HG03103 (cell line): ENCODE results near the gene SUCLA2.

Experiments used
- ATAC-seq: cut with Tn5 transposase; IDR thresholded peaks from one replicate; pipeline ENCODE4 v1.9.1; 2021; ENCODE audit warnings: low read depth; ENCODE audit not compliant: unreplicated experiment

SUCLA2 gene

GRCh38 chr13:47904891-47905290 lies 96.2 kb downstream of the SUCLA2 start:
- ATAC-seq = no peak

- no peak for ATAC-seq
These were observed 96.8 kb downstream of the SUCLA2 start for GRCh38 chr13:47904241-47904640.

- no peak for ATAC-seq
These were observed 97.2 kb downstream of the SUCLA2 start for GRCh38 chr13:47903836-47904235.

GRCh38 chr13:47901441-47901840 lies 99.6 kb downstream of the SUCLA2 start:
- ATAC-seq = no peak

GRCh38 chr13:47898080-47898479 lies 103.0 kb downstream of the SUCLA2 start:
- no peak for ATAC-seq

GRCh38 chr13:47897411-47898050 lies 103.5 kb downstream of the SUCLA2 start:
- no peak for ATAC-seq

- no peak for ATAC-seq
These were observed 104.5 kb downstream of the SUCLA2 start for GRCh38 chr13:47896546-47896945.

GRCh38 chr13:47896111-47896510 lies 105.0 kb downstream of the SUCLA2 start:
- no peak for ATAC-seq

GRCh38 chr13:47893527-47893926 lies 107.5 kb downstream of the SUCLA2 start:
- no peak for ATAC-seq
